HG02973 (cell line): ENCODE data around the gene LY6G6D.

ENCODE experiments used
- ATAC-seq: cut with Tn5 transposase; IDR thresholded peaks from one replicate; pipeline ENCODE4 v1.9.1; 2021; ENCODE audit warnings: moderate library complexity; ENCODE audit not compliant: unreplicated experiment

The LY6G6D gene

DNA sequence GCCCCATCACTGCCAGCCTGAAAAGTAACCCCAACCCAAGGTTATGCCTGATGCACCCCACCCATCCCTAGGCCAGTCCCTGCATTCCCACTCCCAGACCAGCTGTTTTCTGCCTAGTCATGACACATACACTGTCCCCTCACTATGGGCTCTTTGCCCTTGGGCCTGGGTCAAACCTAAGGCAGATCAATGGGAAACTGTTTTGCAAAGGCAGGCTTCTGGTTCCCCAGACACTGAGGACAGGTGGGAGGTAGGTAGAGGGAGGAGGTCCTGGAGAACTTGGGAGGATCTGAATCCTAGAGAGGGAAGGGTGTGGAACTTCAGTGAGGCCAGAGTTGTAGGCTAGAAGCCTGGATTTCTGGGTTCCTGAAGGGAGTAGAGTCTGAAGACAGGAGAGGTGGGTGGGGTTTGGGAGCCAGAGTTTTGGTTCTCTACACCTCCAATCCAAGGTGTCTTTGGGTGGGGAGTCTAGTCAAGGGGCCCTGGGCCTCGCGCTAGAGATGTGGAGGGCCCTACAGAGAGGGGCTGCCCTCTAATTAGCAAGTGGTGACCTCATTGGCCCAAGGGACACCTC lies 19.2 kb downstream of the LY6G6D start:
- no peak for ATAC-seq

DNA sequence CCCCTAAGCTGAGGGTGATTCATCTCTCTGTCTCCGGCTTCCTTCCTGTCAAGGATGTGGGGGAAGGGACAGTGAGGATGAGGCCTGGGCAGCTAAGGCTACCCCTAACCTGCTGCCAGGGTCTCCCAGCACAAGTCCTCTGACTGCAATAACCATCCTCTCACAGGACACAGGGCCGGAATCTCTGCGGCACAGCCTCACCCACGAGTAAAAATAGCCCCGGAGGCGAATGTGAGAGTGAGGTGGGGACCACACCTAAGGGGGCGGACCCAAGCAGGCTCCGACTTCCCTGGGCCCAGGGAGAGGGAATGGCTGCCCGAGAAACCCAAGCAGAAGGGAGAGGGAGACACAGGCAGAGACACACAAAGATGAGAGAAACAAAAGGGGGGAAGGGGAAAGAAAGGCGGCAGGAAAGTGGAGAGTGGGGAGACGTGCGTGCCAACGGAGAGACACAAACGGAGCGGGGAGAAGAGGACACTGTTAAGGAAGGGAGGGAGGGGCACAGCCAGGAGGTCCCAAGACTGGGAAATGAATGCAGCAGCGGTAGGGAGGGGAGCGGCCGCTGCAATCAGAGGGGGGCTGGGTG lies 19.8 kb downstream of the LY6G6D start:
- ATAC-seq = no peak

DNA sequence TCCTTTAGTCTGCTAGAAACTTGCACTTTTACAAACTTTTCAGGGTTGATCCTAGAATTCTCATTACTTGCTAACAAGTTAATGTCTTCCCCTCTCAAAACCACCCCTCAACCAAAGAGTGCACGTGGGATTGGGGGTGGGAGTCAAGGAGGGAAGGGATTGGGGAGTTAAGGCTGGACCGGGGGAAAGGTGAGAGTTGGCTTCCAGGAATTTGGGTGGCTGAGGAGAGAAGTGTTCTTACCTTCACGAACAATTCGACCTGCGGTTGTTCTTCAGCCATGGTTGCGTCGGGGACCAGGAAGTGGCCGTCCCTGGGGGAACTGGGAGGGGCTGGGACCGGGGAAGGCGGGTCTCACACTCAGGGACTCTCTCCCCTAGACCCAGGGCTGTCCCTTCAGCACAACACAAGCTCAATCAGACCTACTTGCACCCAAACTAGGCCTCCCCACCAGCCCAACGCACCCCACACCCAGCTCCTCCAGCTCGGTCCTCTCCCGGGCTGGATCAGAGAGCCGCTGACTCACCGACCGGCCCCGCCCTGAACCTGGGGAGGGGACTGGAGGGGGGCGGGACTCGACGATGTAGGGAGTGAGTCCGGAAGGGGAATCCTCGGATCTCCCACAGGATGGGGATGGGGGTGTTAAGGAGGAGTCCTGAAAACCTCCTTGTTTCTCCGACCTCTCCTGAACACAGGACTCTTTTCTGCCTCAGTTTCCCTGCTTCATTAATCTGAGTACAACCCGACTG lies 21.0 kb downstream of the LY6G6D start, which contains the start of gene CLIC1:
Gene CLIC1, minus strand, starts transcription at position 510 of the 747 bp plus-strand sequence. Its CDS starts 230 bp downstream, at position 280.
- no peak for ATAC-seq

DNA sequence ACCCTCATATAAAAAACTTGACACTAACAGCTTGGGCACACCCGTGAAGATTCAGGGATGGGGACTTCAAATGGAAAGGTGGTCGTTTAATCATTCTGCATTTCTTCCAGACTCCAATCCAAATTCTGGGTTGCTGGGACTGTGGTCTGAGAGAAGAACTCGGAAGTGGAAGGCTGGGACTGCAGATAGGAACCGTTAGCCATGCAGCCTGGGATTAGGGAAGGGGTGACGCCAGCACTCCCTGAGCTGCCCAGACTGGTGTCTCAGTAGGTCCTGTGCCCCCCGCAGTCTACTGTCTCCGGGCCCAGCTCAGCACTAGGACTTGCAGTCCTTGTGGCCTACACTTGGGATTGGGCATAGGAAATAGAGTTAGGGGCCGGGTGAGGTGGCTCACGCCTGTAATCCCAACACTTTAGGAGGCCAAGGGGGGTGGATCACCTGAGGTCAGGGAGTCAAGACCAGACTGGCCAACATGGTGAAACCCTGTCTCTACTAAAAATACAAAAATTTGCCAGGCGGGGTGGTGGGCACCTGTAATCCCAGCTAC lies 21.7 kb downstream of the LY6G6D start:
- no peak for ATAC-seq

DNA sequence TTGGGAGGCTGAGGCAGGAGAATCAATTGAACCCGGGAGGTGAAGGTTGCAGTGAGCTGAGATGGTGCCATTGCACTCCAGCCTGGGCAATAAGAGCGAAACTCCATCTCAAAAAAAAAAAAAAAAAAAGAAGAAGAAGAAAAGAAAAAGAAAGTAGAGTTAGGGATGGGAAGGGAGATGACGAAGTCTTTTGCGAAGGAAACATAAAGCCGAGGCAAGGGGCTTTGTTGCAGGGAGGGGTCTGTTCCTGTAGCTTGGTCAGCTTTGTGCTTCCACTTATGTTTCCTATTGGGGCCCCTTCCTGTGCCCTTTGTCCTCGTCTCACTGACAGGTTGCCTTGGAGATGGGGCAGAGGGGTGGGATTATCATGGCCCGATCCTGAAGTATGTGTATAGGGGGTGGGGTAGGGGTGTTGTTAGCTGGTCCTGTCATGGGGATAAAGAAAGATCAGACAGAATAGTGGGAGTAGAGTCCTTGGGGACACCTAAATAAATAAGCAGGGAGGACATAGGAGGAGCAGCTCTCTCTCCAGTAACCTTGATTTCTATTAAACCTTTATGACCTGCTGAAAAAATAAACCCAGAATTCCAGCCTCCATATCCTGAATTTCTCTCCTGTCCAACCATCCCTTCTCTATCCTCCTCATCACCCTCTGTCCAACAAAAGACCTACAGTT lies 22.3 kb downstream of the LY6G6D start:
- no peak for ATAC-seq

DNA sequence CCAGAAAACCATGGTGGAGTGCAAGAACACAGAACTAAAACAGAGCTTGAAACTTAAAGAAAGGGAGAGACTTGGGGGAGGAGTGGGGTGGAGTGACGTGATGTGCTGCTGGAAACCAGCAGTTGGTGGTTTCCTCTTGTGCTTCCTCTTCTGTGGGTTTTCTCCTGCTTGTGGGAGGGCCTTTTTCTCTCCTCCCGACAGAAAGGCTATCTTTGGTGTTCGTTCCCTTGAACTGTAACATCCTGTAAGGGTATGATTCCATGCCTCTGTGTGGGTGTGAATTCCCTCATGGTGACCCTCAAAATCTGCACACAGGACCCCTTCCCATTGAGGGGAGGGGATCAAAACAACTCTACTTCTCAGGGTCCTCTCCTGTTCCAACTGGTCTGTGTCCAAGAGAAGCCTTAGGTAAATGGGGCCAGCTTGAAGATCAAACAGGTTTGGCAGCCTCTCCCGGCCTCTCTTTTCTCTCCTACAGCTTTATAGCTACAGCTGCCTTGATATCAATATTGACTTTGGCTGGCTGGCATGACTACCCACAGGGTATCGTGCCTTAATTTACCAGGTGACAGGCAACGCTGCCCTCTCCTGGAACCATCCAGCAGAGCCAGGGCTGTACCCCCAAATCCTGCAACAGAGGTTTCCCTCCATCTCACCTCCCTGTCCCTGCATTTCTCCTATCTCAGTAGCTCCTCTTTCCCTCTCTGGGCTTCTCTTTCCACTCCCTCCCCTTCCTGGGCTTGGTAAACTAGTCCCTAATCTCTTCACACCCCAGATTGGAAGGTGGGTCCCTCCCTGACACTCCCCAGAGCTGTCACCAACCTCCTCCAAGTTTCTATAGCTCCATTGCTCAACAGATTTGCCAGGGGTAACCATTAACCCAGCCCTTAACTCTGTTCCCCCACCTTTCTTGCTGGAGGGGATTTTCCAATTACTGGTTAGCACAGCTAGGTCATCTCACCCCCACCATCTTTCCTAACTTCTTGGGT lies 23.1 kb downstream of the LY6G6D start:
- no peak for ATAC-seq

DNA sequence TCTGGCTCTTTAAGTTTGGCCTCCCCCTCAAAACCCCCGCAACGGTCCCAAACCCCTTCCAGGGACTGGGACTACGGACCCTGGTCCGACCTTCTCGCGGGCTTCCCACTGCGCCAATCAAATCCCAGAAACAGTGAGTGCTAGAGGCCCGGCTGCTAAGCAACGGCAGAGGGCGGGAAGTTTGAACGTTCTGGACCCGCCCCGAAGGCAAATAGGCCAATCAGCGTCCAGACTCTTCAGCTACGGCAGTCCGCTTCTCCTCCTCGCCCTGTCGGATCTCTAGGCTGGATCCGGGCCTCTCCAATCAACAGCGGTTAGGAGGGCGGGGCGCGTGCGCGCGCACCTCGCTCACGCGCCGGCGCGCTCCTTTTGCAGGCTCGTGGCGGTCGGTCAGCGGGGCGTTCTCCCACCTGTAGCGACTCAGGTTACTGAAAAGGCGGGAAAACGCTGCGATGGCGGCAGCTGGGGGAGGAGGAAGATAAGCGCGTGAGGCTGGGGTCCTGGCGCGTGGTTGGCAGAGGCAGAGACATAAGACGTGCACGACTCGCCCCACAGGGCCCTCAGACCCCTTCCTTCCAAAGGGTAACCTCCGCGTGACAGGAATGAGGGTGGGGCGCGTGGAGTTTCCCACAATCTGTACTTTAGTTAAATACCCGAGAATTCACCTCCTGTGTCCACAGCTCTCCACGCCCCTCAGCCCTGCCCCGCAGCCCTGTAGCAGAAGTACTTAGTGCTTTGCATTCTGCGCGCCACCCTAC lies 24.7 kb downstream of the LY6G6D start, which contains the start of gene MSH5:
Gene MSH5, plus strand, starts transcription at position 367 of the 758 bp plus-strand sequence. CDS start 462 bp downstream, outside the sequence.
- peak; percentile 57 for ATAC-seq

DNA sequence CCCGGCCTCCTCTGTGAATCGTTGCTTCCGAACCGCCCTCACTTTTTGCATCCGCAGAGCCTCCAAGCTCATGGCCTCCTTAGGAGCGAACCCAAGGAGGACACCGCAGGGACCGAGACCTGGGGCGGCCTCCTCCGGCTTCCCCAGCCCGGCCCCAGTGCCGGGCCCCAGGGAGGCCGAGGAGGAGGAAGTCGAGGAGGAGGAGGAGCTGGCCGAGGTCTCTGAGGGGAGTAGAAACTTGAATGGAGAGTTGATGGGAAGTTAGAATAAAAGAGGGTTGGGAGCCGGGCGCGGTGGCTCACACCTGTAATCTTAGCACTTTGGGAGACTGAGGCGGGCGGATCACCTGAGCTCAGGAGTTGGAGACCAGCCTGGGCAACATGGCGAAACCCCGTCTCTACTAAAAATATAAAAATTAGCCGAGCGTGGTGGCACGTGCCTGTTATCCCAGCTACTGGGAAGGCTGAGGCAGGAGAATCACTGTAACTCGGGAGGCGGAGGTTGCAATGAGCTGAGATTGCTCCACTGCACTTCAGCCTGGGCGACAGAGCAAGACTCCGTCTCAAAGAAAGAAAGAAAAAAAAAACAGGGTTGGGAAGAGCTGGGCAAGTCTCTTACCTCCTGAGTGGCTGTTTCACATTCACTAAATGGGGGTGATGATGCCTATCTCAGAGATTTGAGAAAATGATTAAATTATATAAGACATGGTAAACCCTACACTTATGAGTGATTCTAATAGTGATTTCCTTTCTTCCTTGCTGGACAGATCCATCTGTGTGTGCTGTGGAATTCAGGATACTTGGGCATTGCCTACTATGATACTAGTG lies 25.5 kb downstream of the LY6G6D start:
- ATAC-seq = no peak

DNA sequence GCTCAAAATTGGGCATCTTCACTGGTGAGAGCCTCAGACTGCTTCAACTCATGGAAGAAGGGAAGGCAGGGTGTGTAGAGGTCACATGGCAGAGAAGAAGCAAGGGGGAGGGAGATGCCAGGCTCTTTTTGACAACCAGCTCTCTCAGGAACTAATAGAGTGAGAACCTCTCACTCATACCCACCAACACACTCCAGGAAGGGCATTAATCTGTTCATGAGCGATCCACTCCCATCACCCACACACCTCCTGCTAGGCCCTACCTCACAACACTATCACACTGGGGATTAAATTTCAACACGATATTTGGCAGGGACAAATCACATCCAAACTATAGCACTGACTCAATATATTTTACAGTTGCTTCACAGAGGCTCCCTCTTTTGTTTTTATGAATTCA lies 26.7 kb downstream of the LY6G6D start:
- no peak for ATAC-seq

DNA sequence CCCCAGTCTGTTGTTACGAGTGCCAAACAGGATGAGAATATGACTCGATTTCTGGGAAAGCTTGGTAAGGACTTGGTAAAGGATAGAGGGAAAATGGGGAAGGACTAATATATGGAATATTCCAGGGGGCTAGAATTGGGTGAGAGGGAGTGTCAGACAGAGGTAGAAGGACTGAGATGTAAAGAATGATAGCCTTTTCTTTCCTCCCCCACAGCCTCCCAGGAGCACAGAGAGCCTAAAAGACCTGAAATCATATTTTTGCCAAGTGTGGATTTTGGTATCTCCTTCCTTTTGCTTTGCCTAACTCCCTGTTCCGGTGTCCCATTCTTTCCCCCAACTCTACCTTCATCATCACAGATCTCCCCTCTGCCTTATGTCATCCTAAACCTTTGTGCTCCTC lies 27.7 kb downstream of the LY6G6D start:
- no peak for ATAC-seq

DNA sequence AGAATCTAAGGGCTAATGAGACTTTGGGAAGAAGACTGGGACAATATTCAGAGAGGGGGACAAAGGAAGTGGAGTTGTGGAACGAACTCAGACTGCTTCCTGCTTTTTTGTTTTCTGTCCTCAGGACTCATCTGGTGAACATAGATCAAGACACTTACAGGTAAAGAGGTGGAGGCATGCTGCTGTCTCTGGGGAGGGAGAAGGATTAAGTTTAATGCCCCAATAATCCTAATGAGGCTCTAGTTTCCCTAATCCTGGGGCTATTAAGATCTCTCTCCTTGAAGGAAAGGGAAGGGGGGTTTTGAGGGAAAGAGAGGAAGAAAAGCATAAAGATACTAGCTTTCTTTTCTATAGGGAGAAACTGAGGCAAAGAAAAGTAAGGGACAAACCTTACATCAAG lies 29.3 kb downstream of the LY6G6D start:
- ATAC-seq = no peak

DNA sequence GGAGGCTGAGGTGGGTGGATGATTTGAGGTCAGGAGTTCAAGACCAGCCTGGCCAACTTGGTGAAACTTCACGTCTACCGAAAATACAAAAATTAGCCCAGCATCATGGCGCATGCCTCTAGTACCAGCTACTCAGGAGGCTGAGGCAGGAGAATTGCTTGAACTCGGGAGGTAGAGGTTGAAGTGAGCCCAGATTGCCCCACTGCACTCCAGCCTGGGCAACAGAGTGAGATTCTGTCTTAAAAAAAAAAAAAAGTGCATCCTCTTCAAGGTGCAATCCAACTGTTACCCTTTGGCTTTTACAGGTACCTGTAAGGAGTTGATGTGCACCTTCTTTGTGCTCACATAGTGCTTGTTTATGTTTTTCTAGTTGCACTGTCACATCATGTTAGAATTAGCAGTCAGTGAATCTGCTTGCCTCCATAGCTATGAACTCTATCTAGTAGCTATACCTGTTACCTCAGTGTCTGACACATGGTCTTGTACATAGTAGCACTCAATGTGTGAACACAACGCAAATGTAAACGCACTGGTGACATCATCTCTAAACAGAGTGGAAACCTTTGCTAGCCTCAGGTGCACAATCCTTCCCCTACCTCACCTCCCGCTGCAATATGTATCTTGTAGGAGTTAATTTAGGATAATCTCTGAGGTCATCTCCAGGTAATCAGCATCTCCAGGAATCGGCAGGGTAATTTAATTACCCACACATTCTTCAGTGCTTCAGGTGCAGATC lies 34.3 kb downstream of the LY6G6D start:
- ATAC-seq = no peak

DNA sequence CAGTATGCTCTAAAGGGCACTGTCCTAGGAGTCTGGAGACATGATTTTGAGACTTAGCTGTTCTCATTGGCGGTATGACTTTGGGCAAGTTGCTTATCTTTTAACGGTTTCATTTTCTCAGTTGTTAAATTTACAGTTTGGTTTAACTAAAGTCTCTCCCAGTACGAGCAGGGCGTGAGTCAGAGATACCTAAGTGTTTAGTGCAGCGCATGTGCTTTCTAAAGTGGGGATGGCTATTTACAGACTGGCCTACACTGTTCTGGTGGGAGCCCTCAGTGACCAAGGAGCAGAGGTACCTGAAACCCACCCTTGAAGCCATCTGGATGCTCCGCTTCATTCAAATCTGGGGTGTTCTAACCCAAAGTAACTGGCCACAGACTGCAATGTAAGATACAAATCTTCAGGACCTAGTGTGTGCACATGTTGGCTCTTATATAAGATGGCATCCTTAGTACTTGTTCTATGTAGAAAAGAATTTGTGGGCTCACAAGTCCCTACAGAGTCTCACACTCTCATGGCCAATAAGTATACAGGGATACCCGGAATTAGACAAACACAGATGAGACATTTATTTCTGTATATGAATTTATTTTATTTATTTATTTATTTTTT lies 35.4 kb downstream of the LY6G6D start:
- no peak for ATAC-seq

DNA sequence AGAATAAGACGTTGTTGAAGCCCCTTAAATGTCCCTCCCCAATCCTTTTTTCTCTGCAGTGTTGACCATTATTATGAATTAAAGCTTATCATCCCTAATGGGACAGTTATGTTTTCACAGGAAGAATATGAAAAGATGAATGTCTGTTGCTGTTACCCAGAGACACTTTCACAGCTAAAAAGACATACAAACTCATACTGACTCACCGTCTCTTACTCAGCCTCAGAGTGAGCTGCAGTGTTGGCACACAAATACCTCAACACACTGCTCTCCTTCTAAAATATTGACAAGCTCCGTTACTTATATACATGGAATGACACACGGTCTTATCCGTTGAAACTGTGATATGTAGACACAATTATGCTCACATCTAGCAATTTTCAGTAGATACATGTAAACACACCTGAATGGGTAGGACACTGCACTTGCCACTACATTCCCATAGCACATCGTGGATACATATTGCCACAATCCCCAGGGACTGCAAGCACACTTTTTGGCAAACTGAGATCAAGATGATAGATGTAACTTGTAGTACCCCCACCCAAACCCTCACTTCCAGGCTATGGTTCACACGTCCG lies 37.7 kb downstream of the LY6G6D start:
- ATAC-seq = no peak

DNA sequence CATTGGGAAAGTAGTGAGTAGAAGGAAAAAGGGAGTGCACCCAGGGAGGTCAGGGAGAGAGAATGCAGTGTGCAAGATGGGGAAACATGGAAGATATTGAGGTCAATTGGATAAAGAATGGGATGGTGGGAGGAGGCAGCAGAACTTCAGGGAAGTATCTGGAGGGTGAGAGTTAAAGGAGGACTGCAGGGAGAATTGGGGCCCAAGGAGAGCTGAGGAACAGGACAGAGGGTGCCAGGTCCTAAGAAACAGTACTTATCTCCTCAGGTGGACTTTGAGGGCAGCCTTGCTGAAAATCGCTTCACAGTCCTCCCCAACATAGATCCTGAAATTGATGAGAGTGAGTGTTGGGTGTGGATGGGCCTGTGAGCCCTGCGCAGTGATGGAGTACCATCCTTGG lies 43.1 kb downstream of the LY6G6D start:
- ATAC-seq = no peak

DNA sequence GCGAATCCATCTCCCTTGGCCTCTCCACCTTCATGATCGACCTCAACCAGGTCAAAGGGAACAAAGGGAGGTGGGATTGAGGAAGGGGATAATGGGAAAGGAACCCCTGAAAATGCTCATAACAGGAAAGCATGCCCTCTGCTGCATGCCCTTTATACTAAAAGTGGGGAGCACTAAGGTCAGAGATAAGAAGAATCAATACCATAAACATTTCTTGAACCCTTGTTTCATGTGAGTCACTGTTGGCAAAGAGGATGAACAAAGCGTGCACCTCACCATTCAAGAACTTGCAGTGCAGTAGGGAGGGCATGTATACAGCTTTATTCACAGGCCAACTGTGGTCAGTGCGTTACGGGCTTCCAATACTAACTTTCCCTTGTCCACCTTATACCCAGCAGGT lies 45.6 kb downstream of the LY6G6D start:
- ATAC-seq = no peak

DNA sequence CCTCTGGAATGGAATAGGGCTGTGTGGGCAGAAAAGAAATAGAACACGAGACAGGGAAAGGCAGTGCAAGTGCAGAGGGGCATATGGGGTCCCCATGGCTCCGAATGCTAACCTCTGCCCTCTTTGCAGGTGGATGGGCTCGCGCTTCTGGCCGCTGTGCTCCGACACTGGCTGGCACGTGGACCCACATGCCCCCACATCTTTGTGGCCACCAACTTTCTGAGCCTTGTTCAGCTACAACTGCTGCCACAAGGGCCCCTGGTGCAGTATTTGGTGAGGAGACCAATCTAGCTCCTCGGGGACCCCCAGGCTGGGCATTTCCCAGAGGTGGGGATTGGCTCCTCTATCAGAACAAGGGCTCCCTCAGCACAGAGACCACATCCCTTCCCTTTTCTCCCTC lies 46.2 kb downstream of the LY6G6D start:
- no peak for ATAC-seq
